HepG2 (cell line): Measurements from ENCODE around the gene OPA3. TPM values are rescaled to one million over a fixed set of nuclear protein-coding genes. Genes with fewer than 3 reads are reported as not detected.

Experiments
- CSRNP1 ChIP-seq: sonication (generic); formaldehyde crosslinking; IDR thresholded peaks from 2 replicates; pipeline ENCODE4 v1.8.1; 2023; ENCODE audit warnings: mild to moderate bottlenecking, missing genetic modification reagents
- DBP ChIP-seq: sonication (generic); formaldehyde crosslinking; IDR thresholded peaks from 2 replicates; pipeline ENCODE4 v1.4.0; 2020; ENCODE audit warnings: missing genetic modification reagents; ENCODE audit errors: not compliant biosample characterization
- DNMT3B ChIP-seq: conservative IDR thresholded peaks from 2 replicates; pipeline ENCODE4 v1.6.1; 2016; ENCODE audit warnings: missing biosample characterization, control low read depth
- IRF9 ChIP-seq: sonication (generic); formaldehyde crosslinking; IDR thresholded peaks from 2 replicates; pipeline ENCODE4 v1.8.0; 2022; ENCODE audit warnings: missing genetic modification reagents, mild to moderate bottlenecking, borderline replicate concordance
- MAZ ChIP-seq, 2 experiments: sonication (generic) in 1 of 2; formaldehyde crosslinking in 1 of 2; IDR thresholded peaks; 2 replicates each; pipeline versions ENCODE4 v1.5.0 to v1.6.1; 2012 to 2020; ENCODE audit warnings: low read depth in 2 of 2, mild to moderate bottlenecking in 2 of 2, borderline replicate concordance in 1 of 2, improper control_type of control experiment in 1 of 2, low read length in 1 of 2, missing genetic modification reagents in 1 of 2, moderate library complexity in 1 of 2
- MEF2D ChIP-seq: sonication (generic); formaldehyde crosslinking; IDR thresholded peaks from 2 replicates; pipeline ENCODE4 v1.5.1; 2020; ENCODE audit warnings: mild to moderate bottlenecking, missing genetic modification reagents
- MTF1 ChIP-seq: sonication (generic); formaldehyde crosslinking; IDR thresholded peaks from 2 replicates; pipeline ENCODE4 v1.5.0; 2020; ENCODE audit warnings: missing genetic modification reagents
- NR2F6 ChIP-seq, 2 experiments: IDR thresholded peaks; 2 replicates each; pipeline ENCODE4 v1.6.1; 2016; ENCODE audit warnings: antibody characterized with exemption in 1 of 2, mild to moderate bottlenecking in 1 of 2
- REXO4 ChIP-seq: sonication (generic); formaldehyde crosslinking; IDR thresholded peaks from 2 replicates; pipeline ENCODE4 v1.8.0; 2022; ENCODE audit warnings: missing genetic modification reagents, mild to moderate bottlenecking, borderline replicate concordance
- SAP130 ChIP-seq: IDR thresholded peaks from 2 replicates; pipeline ENCODE4 v1.6.1; 2016; ENCODE audit warnings: low read depth
- TFDP1 ChIP-seq: IDR thresholded peaks from 2 replicates; pipeline ENCODE4 v1.6.1; 2016; ENCODE audit warnings: missing compliant biosample characterization, missing genetic modification reagents, borderline replicate concordance
- XBP1 ChIP-seq: sonication (generic); formaldehyde crosslinking; IDR thresholded peaks from 2 replicates; pipeline ENCODE4 v1.5.0; 2020; ENCODE audit warnings: missing genetic modification reagents
- ZFP41 ChIP-seq: sonication (generic); formaldehyde crosslinking; IDR thresholded peaks from 2 replicates; pipeline ENCODE4 v1.4.0; 2020; ENCODE audit warnings: mild to moderate bottlenecking, missing genetic modification reagents, borderline replicate concordance
- ZNF282 ChIP-seq: fragments of 450-650 bp; IDR thresholded peaks from 2 replicates; pipeline ENCODE4 v1.6.1; 2018; ENCODE audit not compliant: partially characterized antibody
- ZNF362 ChIP-seq: sonication (generic); formaldehyde crosslinking; IDR thresholded peaks from 2 replicates; pipeline ENCODE4 v1.4.0; 2020; ENCODE audit warnings: missing genetic modification reagents, mild to moderate bottlenecking, borderline replicate concordance
- ZNF441 ChIP-seq: sonication (generic); formaldehyde crosslinking; IDR thresholded peaks from 2 replicates; pipeline ENCODE4 v1.7.0; 2021; ENCODE audit warnings: missing genetic modification reagents, borderline replicate concordance
- ZNF572 ChIP-seq: sonication (generic); formaldehyde crosslinking; IDR thresholded peaks from 2 replicates; pipeline ENCODE4 v1.5.1; 2020; ENCODE audit warnings: mild to moderate bottlenecking, missing genetic modification reagents
- ZNF577 ChIP-seq: sonication (generic); formaldehyde crosslinking; IDR thresholded peaks from 2 replicates; pipeline ENCODE4 v1.4.0; 2020; ENCODE audit warnings: mild to moderate bottlenecking, low read depth, missing genetic modification reagents, borderline replicate concordance
- polyA plus RNA-seq, 8 experiments: library from polyadenylated mRNA; depleted of rRNA in 3 of 8; stranded (reverse) in 7 of 8; unstranded in 1 of 8; fragments of >200 nt; fragmentation: Illumina TruSeq in 4 of 8; extraction: Trizol in 4 of 8; gene quantifications; 2 replicates each; pipeline versions ENCODE4 v1.2.1 to v1.2.3, GENCODE V29; 2011 to 2016; ENCODE audit warnings: low read depth in 4 of 8, missing spikeins in 1 of 8, mixed read lengths in 1 of 8; ENCODE audit not compliant: insufficient read depth in 1 of 8
- total RNA-seq, 5 experiments: library from RNA; depleted of rRNA; stranded (reverse); fragments of >200 nt; fragmentation: Illumina TruSeq; extraction: Trizol; gene quantifications; 2 replicates each; pipeline ENCODE4 v1.2.3, GENCODE V29; 2016; ENCODE audit warnings: low read depth in 1 of 5

OPA3 gene
- total and polyA plus RNA-seq, 2 of the 13 experiments (the other 11 are each of a cell fraction or from before 2014, with no cell fraction given): 8.3 to 17.7 TPM

- TF ChIP-seq CSRNP1 (CRISPR knock-in tag) (peak; percentile 45; the same call in 1 of the 2 replicates), NR2F6 (IDR thresholded peaks at IDR 0.05) (no peak), NR2F6 (CRISPR knock-in tag; IDR thresholded peaks at IDR 0.05) (peak; percentile 21; the same call in 1 of the 2 replicates), DNMT3B (CRISPR knock-in tag) (no peak), TFDP1 (CRISPR knock-in tag) (no peak), REXO4 (CRISPR knock-in tag) (no peak), ZNF282 (no peak), MEF2D (no peak), ZNF362 (CRISPR knock-in tag) (no peak), MAZ (IDR thresholded peaks at IDR 0.05; ENCODE audit: borderline replicate concordance, low read depth, low read length) (no peak), MAZ (CRISPR knock-in tag; IDR thresholded peaks at IDR 0.05; ENCODE audit: low read depth) (no peak), IRF9 (CRISPR knock-in tag) (no peak; the same call in 1 of the 2 replicates), ZNF572 (CRISPR knock-in tag) (no peak), ZFP41 (CRISPR knock-in tag) (no peak), XBP1 (CRISPR knock-in tag) (no peak), ZNF577 (CRISPR knock-in tag) (no peak), MTF1 (CRISPR knock-in tag) (no peak), ZNF441 (no peak), DBP (CRISPR knock-in tag) (no peak), SAP130 (CRISPR knock-in tag) (peak; percentile 66)
These were observed 22.7 kb upstream of the OPA3 start (continued) for GRCh38 chr19:45607071-45608029.
